Mammary epithelial cell (primary cell): Measurements from ENCODE around the gene IGSF23.

ENCODE experiments used
- CTCF ChIP-seq, 2 donors: IDR thresholded peaks in 1 of 2; conservative IDR thresholded peaks in 1 of 2; 2 replicates each; pipeline ENCODE4 v1.5.1; 2011 to 2012; ENCODE audit warnings: inconsistent platforms in 2 of 2, low read length in 2 of 2, mild to moderate bottlenecking in 2 of 2, control low read depth in 1 of 2, low read depth in 1 of 2; ENCODE audit not compliant: insufficient read depth in 1 of 2; ENCODE audit errors: extremely low read depth in 1 of 2
- EZH2 ChIP-seq: IDR thresholded peaks from 2 replicates; pipeline ENCODE4 v1.6.1; 2012; ENCODE audit warnings: low read length, inconsistent platforms, borderline replicate concordance

GRCh38 chr19:44602081-44602480 is 11.3 kb upstream of the IGSF23 start:
- no peak for TF ChIP-seq CTCF (conservative IDR thresholded peaks at IDR 0.05 in 1 of 2, IDR thresholded peaks at IDR 0.05 in 1 of 2; ENCODE audit: extremely low read depth in 1 of 2, insufficient read depth in 1 of 2, low read depth in 1 of 2, low read length in 2 of 2)
- TF ChIP-seq EZH2, result no peak
